ENCODE measurements around the gene SP140.
A peak's percentile ranks its signal among the peaks of the same experiment; 100 is the strongest.
"Not testable (repeated sequence)": the region's sequence is repeated elsewhere in the genome, so short reads cannot be mapped to it uniquely, and the experiment has no call there.

SP140 gene

GRCh38 chr2:230296917-230297316 is 71.4 kb downstream of the SP140 start:
- no peak overlapping the region for H3K4me3 ChIP-seq (ENCODE audit: low read length)
- H3K4me1 ChIP-seq (ENCODE audit: control insufficient read depth, insufficient read depth, low read length), result no peaks in the 10 kb centered on the region
- H3K9me3 ChIP-seq (ENCODE audit: control insufficient read depth, low read length), result peaks cover 12% of the 10 kb centered on the region
- no peak overlapping the region for H3K9ac ChIP-seq (ENCODE audit: low read length)
- H3K27me3 ChIP-seq (replicated peaks; ENCODE audit: control insufficient read depth, insufficient read depth, low read length), result peaks cover 2% of the 10 kb centered on the region
- no peaks in the 10 kb centered on the region for H3K36me3 ChIP-seq (ENCODE audit: control insufficient read depth, insufficient read depth, low read length, severe bottlenecking)
- DNase-seq (ENCODE audit: low read depth), result no peak

DNA sequence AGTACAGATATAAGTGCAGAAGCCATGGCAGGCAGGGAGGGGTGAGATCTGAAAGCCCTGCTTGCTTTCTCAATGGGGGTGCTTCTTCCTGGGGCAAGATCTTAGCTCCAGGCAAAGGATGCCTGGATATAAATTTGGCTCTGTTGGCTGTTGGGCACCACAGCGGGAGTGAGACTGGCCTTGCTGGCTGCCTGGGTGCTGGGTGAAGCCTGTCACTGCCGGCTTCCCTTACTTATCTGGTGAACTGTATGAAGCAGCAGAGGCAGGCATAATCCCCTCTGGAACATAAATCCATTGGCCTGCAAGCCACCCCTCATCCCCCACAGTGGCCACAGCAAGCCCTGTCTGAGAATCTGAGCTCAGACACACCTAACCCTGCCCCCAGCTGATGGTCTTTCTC is 74.1 kb downstream of the SP140 start:
- H3K36me3 ChIP-seq (ENCODE audit: control insufficient read depth, insufficient read depth, low read length, severe bottlenecking), result no peaks in the 10 kb centered on the region
- peaks cover 33% of the 10 kb centered on the region for H3K9me3 ChIP-seq (ENCODE audit: control insufficient read depth, low read length)
- H3K4me3 ChIP-seq (ENCODE audit: low read length), result no peak overlapping the region
- peaks cover 2% of the 10 kb centered on the region for H3K27me3 ChIP-seq (replicated peaks; ENCODE audit: control insufficient read depth, insufficient read depth, low read length)
- no peak overlapping the region for H3K9ac ChIP-seq (ENCODE audit: low read length)
- DNase-seq (ENCODE audit: low read depth), result no peak
- H3K4me1 ChIP-seq (ENCODE audit: control insufficient read depth, insufficient read depth, low read length), result no peaks in the 10 kb centered on the region

GRCh38 chr2:230305416-230306275 is 80.1 kb downstream of the SP140 start:
- no peaks in the 10 kb centered on the region for H3K36me3 ChIP-seq (ENCODE audit: control insufficient read depth, insufficient read depth, low read length, severe bottlenecking)
- peaks cover 26% of the 10 kb centered on the region for H3K9me3 ChIP-seq (ENCODE audit: control insufficient read depth, low read length)
- H3K27me3 ChIP-seq (replicated peaks; ENCODE audit: control insufficient read depth, insufficient read depth, low read length), result no peaks in the 10 kb centered on the region
- no peaks in the 10 kb centered on the region for H3K4me1 ChIP-seq (ENCODE audit: control insufficient read depth, insufficient read depth, low read length)
- H3K4me3 ChIP-seq (ENCODE audit: low read length), result no peak overlapping the region
- no peak for DNase-seq (ENCODE audit: low read depth)
- no peak overlapping the region for H3K9ac ChIP-seq (ENCODE audit: low read length)

DNA sequence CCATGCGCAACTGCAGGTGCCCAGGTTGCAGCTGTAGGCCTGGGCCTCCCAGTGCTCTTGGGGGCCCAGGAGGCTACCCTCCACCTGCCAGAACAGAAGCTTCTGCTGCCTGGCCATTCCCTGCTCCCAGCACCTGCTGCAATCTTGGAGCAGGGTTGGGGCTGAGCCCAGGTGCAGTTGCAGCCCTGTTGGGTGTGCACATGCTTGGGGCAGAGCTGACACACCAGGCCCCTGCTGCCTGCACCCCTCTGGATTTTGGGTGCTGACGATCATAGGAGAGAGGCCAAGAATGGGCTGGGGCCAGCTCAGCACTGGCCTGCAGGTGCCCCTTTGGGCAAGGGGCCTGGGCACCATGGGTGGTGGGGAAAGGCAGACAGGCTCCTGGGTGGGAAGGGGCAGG is 80.9 kb downstream of the SP140 start:
- Histone ChIP-seq H3K4me1 (ENCODE audit: control insufficient read depth, insufficient read depth, low read length) (no peaks in the 10 kb centered on the region), H3K4me3 (ENCODE audit: low read length) (no peak overlapping the region), H3K36me3 (ENCODE audit: control insufficient read depth, insufficient read depth, low read length, severe bottlenecking) (no peaks in the 10 kb centered on the region), H3K27me3 (replicated peaks; ENCODE audit: control insufficient read depth, insufficient read depth, low read length) (no peaks in the 10 kb centered on the region), H3K9me3 (ENCODE audit: control insufficient read depth, low read length) (peaks cover 26% of the 10 kb centered on the region), H3K9ac (ENCODE audit: low read length) (no peak overlapping the region)
- no peak for DNase-seq (ENCODE audit: low read depth)

GRCh38 chr2:230307485-230307884 is 81.9 kb downstream of the SP140 start:
- no peak overlapping the region for H3K4me3 ChIP-seq (ENCODE audit: low read length)

GRCh38 chr2:230308402-230309000 is 83.0 kb downstream of the SP140 start:
- H3K36me3 ChIP-seq (ENCODE audit: control insufficient read depth, insufficient read depth, low read length, severe bottlenecking), result no peaks in the 10 kb centered on the region
- H3K9ac ChIP-seq (ENCODE audit: low read length), result no peak overlapping the region
- DNase-seq (ENCODE audit: low read depth), result no peak
- H3K4me3 ChIP-seq (ENCODE audit: low read length), result no peak overlapping the region
- H3K27me3 ChIP-seq (replicated peaks; ENCODE audit: control insufficient read depth, insufficient read depth, low read length), result no peaks in the 10 kb centered on the region
- no peaks in the 10 kb centered on the region for H3K4me1 ChIP-seq (ENCODE audit: control insufficient read depth, insufficient read depth, low read length)
- H3K9me3 ChIP-seq (ENCODE audit: control insufficient read depth, low read length), result peaks cover 11% of the 10 kb centered on the region

More at GRCh38 chr2:230307485-230307884, 81.9 kb downstream of the SP140 start:
- Histone ChIP-seq H3K9ac (ENCODE audit: low read length) (no peak overlapping the region), H3K36me3 (ENCODE audit: control insufficient read depth, insufficient read depth, low read length, severe bottlenecking) (no peaks in the 10 kb centered on the region), H3K9me3 (ENCODE audit: control insufficient read depth, low read length) (peaks cover 20% of the 10 kb centered on the region), H3K4me1 (ENCODE audit: control insufficient read depth, insufficient read depth, low read length) (no peaks in the 10 kb centered on the region), H3K27me3 (replicated peaks; ENCODE audit: control insufficient read depth, insufficient read depth, low read length) (no peaks in the 10 kb centered on the region)
- no peak for DNase-seq (ENCODE audit: low read depth)

- H3K9ac ChIP-seq (ENCODE audit: low read length); DNase-seq (ENCODE audit: low read depth); H3K9me3 ChIP-seq (ENCODE audit: control insufficient read depth, low read length); H3K4me3 ChIP-seq (ENCODE audit: low read length); H3K36me3 ChIP-seq (ENCODE audit: control insufficient read depth, insufficient read depth, low read length, severe bottlenecking); H3K4me1 ChIP-seq (ENCODE audit: control insufficient read depth, insufficient read depth, low read length); H3K27me3 ChIP-seq (replicated peaks; ENCODE audit: control insufficient read depth, insufficient read depth, low read length): not testable (repeated sequence)
These were observed 85.3 kb downstream of the SP140 start for GRCh38 chr2:230310792-230311191.

DNA sequence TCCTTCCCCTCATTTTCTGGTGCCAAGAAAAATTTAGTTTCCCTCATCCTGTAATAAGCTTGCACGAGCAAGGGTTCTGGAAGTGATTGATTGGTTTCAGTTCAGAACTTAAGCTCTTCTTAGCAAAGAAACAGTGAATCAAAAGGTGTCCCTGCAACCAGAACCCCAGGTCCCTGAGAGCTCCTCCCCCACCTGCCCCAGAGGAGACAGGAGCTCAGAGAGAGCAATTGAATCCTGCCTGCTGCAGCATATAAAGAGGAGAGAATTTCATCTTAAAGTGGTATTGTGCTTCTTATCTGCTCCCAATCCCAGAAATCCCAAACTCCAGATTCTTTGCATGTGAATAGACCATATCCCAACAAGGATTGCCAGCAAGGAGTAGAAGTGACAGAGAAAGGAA is 86.1 kb downstream of the SP140 start:
- not testable (repeated sequence) for DNase-seq (ENCODE audit: low read depth); H3K4me1 ChIP-seq (ENCODE audit: control insufficient read depth, insufficient read depth, low read length); H3K4me3 ChIP-seq (ENCODE audit: low read length); H3K36me3 ChIP-seq (ENCODE audit: control insufficient read depth, insufficient read depth, low read length, severe bottlenecking); H3K9me3 ChIP-seq (ENCODE audit: control insufficient read depth, low read length); H3K27me3 ChIP-seq (replicated peaks; ENCODE audit: control insufficient read depth, insufficient read depth, low read length); H3K9ac ChIP-seq (ENCODE audit: low read length)

DNA sequence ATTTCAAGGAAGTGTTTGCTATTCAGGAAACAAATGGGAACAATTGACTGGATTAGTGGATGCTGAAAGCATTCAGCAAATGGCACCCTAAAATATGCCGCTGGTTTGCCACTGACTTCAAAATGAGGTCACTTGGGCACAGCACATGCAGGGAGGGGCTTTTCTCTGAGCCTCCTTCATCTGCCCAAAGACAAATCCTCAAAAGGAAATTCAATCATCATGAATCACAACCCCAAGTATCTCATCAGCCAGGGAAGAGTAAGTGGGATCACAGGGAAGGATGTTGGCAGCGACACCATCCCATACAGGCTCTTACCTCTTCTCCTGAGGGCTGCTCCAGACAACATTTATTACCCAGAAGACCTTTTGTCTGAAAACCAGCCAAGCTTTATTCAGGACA is 87.1 kb downstream of the SP140 start:
- no peaks in the 10 kb centered on the region for H3K9me3 ChIP-seq (ENCODE audit: control insufficient read depth, low read length)
- no peak overlapping the region for H3K9ac ChIP-seq (ENCODE audit: low read length)
- no peaks in the 10 kb centered on the region for H3K4me1 ChIP-seq (ENCODE audit: control insufficient read depth, insufficient read depth, low read length)
- no peaks in the 10 kb centered on the region for H3K27me3 ChIP-seq (replicated peaks; ENCODE audit: control insufficient read depth, insufficient read depth, low read length)
- peak; percentile 6 for DNase-seq (ENCODE audit: low read depth)
- no peaks in the 10 kb centered on the region for H3K36me3 ChIP-seq (ENCODE audit: control insufficient read depth, insufficient read depth, low read length, severe bottlenecking)
- H3K4me3 ChIP-seq (ENCODE audit: low read length), result no peak overlapping the region

DNA sequence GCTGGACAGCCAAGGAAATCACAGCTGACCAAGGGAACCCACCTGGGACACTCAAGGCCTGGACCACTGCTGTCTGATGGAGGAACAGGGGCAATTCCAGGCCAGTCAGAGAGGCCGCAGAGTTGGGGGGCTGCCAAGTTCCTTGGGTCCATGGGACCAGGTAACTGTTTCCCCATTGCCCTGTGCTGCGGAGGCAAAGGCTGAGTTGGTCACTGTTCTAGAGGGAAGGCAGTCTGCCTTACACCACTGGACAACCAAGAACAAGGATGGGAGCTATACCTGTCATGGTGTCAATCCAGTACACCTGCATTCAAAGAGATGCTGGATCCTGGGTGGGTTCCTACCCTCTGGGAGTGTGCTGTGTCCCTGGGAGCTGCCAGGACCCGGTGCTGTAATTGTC is 91.8 kb downstream of the SP140 start:
- Histone ChIP-seq H3K9me3 (ENCODE audit: control insufficient read depth, low read length) (peaks cover 2% of the 10 kb centered on the region), H3K27me3 (replicated peaks; ENCODE audit: control insufficient read depth, insufficient read depth, low read length) (no peaks in the 10 kb centered on the region), H3K36me3 (ENCODE audit: control insufficient read depth, insufficient read depth, low read length, severe bottlenecking) (no peaks in the 10 kb centered on the region), H3K4me1 (ENCODE audit: control insufficient read depth, insufficient read depth, low read length) (no peaks in the 10 kb centered on the region), H3K4me3 (ENCODE audit: low read length) (no peak overlapping the region), H3K9ac (ENCODE audit: low read length) (no peak overlapping the region)
- no peak for DNase-seq (ENCODE audit: low read depth)

DNA sequence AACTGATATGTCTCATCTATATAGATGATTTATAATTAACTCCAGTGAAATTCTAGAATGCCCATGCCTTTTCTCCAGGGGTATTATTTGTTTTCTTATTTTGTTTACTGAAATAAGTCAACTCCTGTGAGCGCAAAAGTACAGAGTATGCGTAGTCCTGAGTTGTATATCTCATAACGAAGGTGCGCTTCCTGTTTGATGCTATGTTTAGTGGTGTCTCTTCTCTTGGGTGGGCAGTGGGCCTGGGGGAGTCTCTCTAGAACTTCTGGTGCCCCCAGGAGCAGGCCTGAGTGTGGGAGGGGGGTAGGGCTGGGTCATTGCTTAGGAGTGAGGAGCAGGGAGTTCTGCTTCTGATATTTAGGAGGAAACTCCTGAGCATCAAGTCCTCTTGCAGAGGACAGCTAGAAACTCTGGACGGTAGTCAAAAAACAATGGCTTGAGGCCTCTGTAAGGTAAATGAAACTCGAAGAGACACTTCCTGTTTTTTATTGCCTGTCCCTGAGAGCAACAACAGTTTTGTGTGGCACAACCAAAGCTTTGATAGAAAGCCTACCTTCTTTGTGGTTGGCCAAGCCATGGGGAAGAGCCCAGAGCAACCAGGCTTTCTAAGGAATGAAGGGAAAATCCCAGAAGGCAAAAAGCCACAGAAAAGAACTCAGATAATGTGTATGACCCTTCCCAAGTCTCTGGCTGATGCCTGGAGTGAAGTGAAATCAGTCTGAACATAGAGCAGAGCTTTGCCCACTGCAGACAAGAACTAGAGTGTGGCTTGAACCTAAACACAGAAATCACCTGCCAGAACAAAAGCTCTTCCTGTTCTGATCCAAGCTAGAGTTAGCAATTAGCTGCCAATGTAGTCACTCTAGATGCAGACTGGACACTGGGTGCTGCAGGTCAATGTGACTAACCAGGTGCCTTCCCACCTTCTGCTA is 92.9 kb downstream of the SP140 start:
- H3K9me3 ChIP-seq (ENCODE audit: control insufficient read depth, low read length), result peaks cover 12% of the 10 kb centered on the region
- no peaks in the 10 kb centered on the region for H3K4me1 ChIP-seq (ENCODE audit: control insufficient read depth, insufficient read depth, low read length)
- no peak for DNase-seq (ENCODE audit: low read depth)
- no peaks in the 10 kb centered on the region for H3K36me3 ChIP-seq (ENCODE audit: control insufficient read depth, insufficient read depth, low read length, severe bottlenecking)
- H3K4me3 ChIP-seq (ENCODE audit: low read length), result no peak overlapping the region
- H3K27me3 ChIP-seq (replicated peaks; ENCODE audit: control insufficient read depth, insufficient read depth, low read length), result no peaks in the 10 kb centered on the region
- H3K9ac ChIP-seq (ENCODE audit: low read length), result no peak overlapping the region
